ENCODE data around the gene ARL2. TPM values are rescaled to one million over a fixed set of nuclear protein-coding genes. Genes with fewer than 3 reads are reported as not detected.
"Not testable (repeated sequence)": the region's sequence is repeated elsewhere in the genome, so short reads cannot be mapped to it uniquely, and the experiment has no call there.

Gene ARL2
- total RNA-seq = 10 to 100 TPM; 82.6 to 96.1 TPM

DNA sequence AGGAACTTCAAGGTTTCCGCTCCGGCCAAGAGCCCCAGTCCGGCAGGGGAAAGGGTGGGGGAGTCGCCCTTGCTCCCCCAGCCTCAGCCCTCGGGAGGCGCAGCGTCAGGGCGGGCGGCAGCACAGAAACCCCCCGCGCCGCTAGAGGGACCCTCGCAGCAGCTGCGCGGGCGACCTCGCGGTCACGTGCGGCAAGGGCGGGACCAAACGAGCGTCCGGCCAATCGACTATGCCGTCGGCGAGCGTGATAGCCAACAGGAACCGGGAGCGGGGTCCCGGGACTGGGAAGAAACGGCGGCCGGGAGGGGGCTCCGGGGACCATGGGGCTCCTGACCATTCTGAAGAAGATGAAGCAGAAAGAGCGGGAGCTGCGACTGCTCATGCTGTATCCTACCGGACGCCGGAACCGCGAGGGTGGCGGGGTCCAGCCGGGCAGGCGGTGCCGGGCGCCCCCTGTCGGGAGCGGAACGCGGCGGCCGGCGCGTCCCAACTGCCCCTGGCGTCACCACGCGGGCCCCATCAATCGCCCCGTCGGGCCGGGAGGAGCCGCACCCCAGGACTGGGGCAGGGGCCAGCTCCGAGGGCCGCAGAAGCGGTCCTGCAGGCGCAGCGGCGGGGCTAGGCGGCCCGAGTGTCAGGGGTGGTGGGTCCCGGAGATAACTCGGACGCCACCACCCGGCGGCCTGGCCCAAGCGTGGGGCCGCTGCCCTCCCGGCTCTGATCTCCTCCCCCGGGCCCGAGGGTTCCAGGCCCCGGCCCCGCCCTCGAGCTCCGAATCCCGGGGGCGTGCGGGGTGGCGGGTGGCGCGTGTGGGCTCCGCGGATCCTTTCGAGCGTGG is at the start of gene ARL2:
TSS of gene ARL2 (plus strand) at position 273 of the 838 bp plus-strand sequence. CDS start at position 321, 48 bp downstream.
- Mint-ChIP-seq H3K9me3 (peaks cover 0 to 5% of the 10 kb centered on the region in 2 donors), H3K36me3 (peaks cover 0 to 20% of the 10 kb centered on the region in 2 donors), H3K27ac (peak within 1 kb of the TSS; percentile 95 to 98)
- DNase-seq (ENCODE audit: low spot score in 2 of 2) (peak; percentile 84 to 91), ATAC-seq (peak; percentile 81 to 86)

DNA sequence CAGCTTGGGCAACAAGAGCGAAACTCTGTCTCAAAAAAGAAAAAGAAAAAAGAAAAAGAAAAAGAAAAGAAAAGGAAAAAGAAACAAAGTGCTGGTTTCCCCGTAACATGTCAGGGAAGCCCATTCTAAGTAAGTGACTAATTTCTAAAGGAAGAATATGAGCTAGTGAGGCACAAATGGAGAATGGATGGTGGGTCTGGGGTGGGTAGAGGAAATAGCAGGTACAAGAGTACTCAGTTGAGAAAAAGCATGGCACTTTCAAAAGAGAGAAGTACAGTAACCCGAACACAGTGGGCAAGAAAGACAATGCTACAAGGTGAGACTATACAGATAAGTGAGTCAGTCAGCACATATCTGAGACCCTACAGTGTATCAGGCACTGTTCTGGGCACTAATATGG is 46.6 kb upstream of the ARL2 start:
- no peaks in the 10 kb centered on the region for H3K9me3 Mint-ChIP-seq
- no peaks in the 10 kb centered on the region for H3K36me3 Mint-ChIP-seq
- DNase-seq (ENCODE audit: low spot score in 2 of 2) (no peak), ATAC-seq (peak; percentile 25 to 53)
- peak overlapping the region; percentile 1 to 46 for H3K27ac Mint-ChIP-seq

DNA sequence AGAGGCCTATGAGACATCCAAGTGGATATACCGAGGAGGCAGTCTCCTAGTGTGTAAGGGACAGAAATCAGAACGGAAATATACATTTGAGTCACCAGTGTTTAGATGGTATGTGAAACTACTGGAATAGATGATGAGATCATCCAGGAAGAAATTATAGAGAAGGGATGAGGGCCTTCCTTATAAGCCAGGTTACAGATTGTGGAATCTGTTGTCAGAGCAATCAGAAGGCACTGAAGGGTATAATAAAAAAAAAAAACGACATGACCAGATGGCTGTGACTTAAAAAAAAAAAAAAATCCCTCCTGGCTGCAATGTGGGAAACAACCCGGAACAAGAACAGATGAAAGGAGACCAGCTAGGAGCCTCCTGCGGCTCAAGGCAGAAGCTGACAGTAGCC is 44.8 kb upstream of the ARL2 start:
- Mint-ChIP-seq H3K27ac (peak overlapping the region; percentile 58 to 84), H3K36me3 (no peaks in the 10 kb centered on the region), H3K9me3 (no peaks in the 10 kb centered on the region)
- ATAC-seq = peak; percentile 23 to 33
- no peak for DNase-seq (ENCODE audit: low spot score in 2 of 2)

DNA sequence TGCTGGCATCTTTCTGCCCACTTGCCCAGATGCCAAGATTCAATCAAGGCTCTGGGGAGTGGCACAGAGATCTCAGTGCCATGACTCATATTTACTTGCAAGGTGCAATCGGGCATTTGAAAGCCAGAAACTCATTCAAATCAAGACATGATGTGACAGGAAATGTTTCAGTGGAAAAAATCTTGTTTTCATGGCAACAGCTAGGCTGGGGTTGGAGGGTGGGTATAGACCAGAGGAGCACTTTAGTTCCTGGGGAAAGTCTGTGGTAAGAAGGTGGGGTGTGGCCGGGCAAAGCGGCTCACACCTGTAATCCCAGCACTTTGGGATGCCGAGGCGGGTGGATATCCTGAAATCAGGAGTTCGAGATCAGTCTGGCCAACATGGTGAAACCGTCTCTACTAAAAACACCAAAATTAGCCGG is 43.2 kb upstream of the ARL2 start:
- DNase-seq (ENCODE audit: low spot score in 2 of 2) (peak; percentile 52 to 57), ATAC-seq (peak; percentile 84 to 87)
- Mint-ChIP-seq H3K36me3 (no peaks in the 10 kb centered on the region), H3K27ac (peak overlapping the region; percentile 84 to 99), H3K9me3 (no peaks in the 10 kb centered on the region)

DNA sequence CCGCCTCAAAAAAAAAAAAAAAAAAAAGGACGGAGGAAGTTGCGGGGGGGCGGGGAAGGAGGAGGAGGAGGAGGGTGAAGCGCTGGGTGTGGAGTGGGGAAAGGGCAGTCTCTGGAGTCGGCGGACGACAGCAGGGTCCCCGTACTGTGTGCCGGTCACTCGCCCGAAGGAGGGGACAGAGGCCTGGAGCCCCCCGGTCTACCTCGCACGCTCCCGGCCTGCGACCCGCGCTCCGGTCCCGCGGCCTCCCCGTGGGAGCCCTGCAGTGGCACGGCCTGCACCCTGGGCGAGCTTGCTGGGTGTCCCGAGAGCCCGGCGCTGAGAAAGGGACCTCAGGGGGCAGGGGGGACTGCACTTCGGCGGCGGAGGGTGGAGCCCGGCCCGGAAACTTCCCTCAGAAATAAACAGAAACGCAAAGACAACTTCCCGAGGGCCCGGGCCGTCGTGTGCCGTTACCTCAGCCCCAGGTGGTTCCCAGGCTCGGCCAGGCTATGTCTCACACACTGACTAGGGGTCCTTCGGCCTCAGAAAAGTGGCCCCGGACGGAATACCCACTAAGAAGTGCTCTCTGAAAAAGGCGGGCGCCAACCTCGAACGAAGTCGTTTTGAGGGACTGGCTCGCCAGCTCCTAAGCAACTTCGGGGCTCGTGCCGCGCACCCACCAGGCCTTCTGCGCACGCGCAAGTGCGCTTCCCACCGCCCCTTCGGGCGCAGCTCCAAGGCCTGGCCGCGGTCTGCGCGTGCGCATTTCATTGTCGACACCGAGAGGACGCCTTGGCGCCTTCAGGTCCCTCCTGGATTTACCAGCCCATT is 42.3 kb upstream of the ARL2 start, which contains the start of gene MAJIN:
TSS of gene MAJIN (minus strand) at position 688 of the 813 bp plus-strand sequence. CDS start 12,703 bp downstream, outside the sequence.
- peak; percentile 28 to 45 for ATAC-seq
- peak within 1 kb of the TSS; percentile 84 to 99 for H3K27ac Mint-ChIP-seq

DNA sequence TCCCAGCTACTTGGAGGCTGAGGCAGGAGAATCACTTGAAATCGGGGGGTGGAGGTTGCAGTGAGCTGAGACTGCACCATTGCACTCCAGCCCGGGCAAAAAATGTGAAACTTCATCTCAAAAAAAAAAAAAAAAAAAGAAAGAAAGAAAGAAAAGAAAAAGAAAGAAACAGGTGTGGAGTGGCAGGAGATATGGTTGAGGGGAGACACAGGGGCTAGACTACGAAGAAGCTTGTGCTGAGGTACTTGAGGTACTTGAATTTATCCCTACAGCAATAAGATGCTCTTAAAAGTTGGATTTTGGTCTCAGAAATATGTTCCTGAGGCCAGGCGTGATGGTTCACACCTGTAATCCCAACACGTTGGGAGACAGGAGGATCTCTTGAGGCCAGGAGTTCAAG is 39.8 kb upstream of the ARL2 start:
- ATAC-seq = no peak
- Mint-ChIP-seq H3K27ac (no peak overlapping the region), H3K9me3 (no peaks in the 10 kb centered on the region), H3K36me3 (no peaks in the 10 kb centered on the region)
- DNase-seq (ENCODE audit: low spot score in 2 of 2) = no peak

More for the DNA sequence above, 42.3 kb upstream of the ARL2 start, which contains the start of gene MAJIN:
- no peaks in the 10 kb centered on the region for H3K36me3 Mint-ChIP-seq
- no peaks in the 10 kb centered on the region for H3K9me3 Mint-ChIP-seq
- DNase-seq (ENCODE audit: low spot score in 2 of 2) = peak; percentile 84 to 92

DNA sequence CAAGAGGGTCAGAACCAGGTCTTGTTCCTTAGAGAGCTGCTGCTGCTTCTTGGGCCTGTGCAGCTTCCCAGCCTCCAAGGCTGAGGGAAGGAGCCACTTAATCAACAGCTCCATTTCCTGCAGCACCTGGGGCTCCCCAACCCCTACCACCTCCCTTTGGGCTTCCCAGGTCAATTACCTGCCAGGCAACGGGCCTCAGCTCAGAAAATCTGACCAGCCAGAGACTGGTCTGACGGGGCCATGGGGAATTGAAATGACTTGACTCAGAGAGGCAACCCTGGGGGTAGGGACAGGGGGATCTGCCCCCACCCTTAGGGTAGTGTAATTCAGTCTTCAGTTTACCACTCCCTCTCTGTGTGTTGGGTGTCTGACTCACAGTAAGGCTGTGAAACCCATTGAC is 37.3 kb upstream of the ARL2 start:
- Mint-ChIP-seq H3K9me3 (no peaks in the 10 kb centered on the region), H3K27ac (no peak overlapping the region), H3K36me3 (no peaks in the 10 kb centered on the region)
- no peak for DNase-seq (ENCODE audit: low spot score in 2 of 2)
- no peak for ATAC-seq

DNA sequence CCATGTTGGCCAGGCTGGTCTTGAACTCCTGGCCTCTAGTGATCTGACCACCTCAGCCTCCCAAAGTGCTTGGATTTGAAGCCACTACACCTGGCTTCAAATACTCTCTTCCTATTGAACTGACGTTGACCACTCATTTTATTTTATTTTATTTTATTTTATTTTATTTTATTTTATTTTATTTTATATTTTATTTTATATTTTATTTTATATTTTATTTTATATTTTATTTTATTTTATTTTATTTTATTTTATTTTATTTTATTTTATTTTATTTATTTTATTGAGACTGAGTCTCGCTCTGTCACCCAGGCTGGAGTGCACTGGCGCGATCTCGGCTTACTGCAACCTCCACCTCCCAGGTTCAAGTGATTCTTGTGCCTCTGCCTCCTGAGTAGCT is 30.6 kb upstream of the ARL2 start:
- ATAC-seq; DNase-seq (ENCODE audit: low spot score in 2 of 2); H3K36me3 Mint-ChIP-seq; H3K9me3 Mint-ChIP-seq; H3K27ac Mint-ChIP-seq: not testable (repeated sequence)

DNA sequence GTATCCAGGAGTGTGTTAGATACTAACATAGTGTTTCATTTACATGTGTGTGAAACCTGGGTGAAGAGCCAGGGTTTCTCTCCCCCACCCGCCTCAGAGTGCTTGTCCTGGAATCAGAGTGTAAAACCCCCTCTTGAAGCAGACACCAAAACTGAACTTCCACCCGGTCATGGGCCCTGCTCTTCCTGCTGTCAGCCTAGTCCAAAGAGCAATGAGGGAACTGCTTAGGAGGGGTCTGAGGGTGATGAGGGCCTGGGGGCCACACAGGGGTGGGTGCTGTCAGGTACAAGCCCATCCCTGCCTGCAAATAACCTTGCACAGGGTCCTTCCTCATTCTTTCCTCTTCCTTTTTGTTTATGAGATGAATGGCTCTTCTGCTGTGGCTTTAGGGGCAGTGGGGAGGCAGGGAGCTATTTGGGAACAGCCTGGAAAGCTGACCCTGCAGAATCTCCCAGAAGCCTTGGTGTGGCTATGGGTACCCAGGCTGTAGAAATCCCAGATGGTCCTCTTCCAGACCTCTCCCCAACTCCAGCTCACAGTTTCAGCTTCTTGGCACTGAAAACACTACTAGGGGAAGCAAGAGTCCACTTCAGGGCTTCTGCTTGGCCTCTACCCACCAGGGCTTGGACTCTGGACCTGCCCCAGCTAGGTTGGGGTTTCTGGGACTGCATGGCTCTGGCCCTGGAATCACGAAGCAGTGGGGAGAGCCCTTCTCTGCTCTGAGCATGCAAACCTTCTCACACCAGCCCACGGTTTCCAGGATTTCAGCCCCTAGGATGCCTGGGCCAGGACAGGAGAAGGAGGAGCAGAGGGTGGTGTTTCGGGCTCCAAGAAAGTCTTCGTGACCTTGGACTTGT is 25.7 kb upstream of the ARL2 start:
- ATAC-seq = no peak
- no peaks in the 10 kb centered on the region for H3K36me3 Mint-ChIP-seq
- peak overlapping the region; percentile 21 to 58 for H3K27ac Mint-ChIP-seq

DNA sequence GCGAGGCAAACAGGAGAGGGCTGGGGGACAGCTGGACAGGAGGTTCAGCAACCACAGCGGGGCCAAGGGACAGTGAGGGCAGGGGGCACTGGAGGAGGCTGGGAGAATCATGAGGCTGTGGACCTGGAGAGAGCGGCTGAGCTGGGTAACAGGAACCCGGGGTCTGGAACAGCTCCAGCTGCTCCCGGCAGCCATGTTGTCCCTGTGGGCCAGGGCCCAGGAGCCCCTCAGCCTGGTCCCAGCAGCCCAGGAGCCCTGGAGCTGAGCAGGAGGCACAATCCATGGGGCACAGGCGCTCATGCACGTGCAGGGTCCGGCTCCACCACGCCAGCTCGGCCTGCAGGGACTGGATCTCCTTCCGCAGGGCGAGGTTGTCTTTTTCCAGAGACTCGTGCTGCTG is 24.5 kb upstream of the ARL2 start:
- ATAC-seq (no peak), DNase-seq (ENCODE audit: low spot score in 2 of 2) (no peak)
- no peaks in the 10 kb centered on the region for H3K36me3 Mint-ChIP-seq
- H3K9me3 Mint-ChIP-seq = no peaks in the 10 kb centered on the region
- peak overlapping the region in 1 of 2 donors; percentile 58 for H3K27ac Mint-ChIP-seq

More for the DNA sequence above, 25.7 kb upstream of the ARL2 start:
- DNase-seq (ENCODE audit: low spot score in 2 of 2) = no peak
- no peaks in the 10 kb centered on the region for H3K9me3 Mint-ChIP-seq

DNA sequence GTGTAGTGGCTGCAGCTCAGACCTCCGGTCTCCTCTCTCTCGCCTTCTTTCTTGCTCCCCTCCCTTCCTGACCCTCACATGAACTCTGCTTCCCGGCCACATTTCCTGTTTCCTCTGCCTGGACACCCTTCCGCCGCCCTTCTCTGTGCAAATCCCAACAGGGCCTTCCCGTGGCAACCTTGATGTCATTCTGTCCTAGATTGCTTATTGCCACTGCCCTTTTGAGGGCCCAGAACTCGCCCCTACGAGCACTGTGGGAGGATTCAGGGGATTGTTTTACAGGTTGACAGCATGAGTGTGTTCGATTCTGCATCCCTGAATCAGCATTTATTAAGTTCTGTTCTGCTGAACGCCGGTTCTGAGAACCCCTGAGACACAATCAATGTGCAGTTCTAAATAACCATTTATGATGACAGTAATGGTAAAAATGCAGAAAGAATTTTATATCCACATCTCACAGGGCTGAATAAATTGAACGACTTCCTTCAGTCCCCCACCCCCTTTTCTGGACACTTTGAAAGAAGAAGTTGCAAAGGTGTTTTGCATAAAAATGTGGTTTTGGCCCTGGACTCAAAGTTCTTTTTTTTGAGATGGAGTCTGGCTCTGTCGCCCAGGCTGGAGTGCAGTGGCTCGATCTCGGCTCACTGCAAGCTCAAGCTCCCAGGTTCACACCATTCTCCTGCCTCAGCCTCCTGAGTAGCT is 23.6 kb upstream of the ARL2 start:
- DNase-seq (ENCODE audit: low spot score in 2 of 2) (no peak), ATAC-seq (no peak)
- Mint-ChIP-seq H3K27ac (peak overlapping the region in 1 of 2 donors; percentile 19), H3K9me3 (no peaks in the 10 kb centered on the region), H3K36me3 (no peaks in the 10 kb centered on the region)

DNA sequence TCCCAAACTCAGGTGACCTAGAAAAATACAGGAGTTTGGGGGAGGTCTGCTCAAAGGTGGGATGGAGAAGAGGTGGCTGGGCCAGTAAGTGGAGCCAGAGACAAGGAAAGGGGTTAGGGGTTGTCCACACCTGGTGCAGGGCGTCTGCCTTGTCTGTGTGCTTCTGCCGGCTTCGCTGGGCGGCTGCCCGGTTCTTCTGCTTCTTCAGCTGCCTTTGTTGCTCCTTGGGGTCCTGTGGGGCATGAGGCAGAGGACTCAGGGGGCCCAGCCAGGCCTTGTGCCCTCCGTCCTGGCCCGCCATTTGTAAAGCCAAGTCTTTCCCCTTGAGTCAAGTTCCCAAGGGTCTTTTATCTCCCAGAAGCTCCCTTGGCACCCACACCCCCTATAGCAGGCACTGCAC is 19.6 kb upstream of the ARL2 start:
- no peak for DNase-seq (ENCODE audit: low spot score in 2 of 2)
- H3K27ac Mint-ChIP-seq = no peak overlapping the region
- H3K36me3 Mint-ChIP-seq = no peaks in the 10 kb centered on the region
- no peak for ATAC-seq
- H3K9me3 Mint-ChIP-seq = no peaks in the 10 kb centered on the region

DNA sequence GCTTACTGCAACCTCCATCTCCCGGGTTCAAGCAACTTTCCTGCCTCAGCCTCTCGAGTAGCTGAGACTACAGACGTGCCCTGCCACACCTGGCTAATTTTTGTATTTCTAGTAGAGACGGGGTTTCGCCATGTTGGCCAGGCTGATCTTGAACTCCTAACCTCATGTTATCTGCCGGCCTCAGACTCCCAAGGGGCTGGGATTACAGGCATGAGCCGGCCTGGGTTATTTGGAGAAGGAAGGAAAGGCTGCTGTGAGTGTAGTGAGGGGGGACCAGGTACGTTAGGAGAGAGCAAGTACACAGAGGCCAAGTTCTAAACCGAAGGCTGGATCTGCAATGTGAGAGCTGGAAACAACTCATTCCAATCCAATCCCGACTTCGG is 17.6 kb upstream of the ARL2 start:
- DNase-seq (ENCODE audit: low spot score in 2 of 2) (no peak), ATAC-seq (no peak)
- H3K36me3 Mint-ChIP-seq = no peaks in the 10 kb centered on the region
- H3K27ac Mint-ChIP-seq = peak overlapping the region in 1 of 2 donors; percentile 34
- no peaks in the 10 kb centered on the region for H3K9me3 Mint-ChIP-seq

DNA sequence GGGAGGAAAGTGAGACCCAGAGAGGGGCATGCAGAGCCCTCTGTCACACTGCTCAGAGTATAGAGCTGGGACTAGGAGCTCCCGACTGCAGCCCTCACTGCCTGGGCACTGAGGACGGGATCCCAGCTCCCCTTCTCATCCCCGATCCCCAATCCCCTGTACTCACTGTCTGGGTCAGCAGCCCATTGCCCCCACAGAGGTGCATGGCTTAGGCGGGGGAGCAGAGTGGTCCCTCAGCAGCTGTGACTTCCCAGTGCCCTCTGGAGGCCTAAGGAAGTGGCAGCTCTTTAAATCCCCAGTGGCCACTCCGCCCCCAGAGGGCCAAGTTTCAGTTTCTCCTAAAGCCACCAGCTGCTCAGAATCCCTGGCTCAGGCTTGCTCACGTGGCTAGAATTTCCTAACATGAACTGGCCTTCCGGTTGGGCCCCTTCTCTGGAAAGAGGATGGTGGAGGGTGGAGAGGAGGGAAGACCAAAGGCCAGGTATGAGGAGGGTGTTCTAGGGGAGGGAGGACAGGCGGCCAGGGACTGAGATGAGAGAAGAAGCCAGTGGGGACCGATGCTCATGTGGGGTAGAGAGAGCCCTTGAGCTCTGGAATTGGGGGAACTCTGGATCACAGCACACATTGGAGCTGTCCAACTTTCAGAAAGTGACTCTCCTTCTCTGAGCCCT is 17.1 kb upstream of the ARL2 start, which contains the start of gene BATF2:
TSS of gene BATF2 (minus strand) at position 262 of the 671 bp plus-strand sequence. CDS start at position 205, 57 bp downstream.
- DNase-seq (ENCODE audit: low spot score in 2 of 2) = no peak

DNA sequence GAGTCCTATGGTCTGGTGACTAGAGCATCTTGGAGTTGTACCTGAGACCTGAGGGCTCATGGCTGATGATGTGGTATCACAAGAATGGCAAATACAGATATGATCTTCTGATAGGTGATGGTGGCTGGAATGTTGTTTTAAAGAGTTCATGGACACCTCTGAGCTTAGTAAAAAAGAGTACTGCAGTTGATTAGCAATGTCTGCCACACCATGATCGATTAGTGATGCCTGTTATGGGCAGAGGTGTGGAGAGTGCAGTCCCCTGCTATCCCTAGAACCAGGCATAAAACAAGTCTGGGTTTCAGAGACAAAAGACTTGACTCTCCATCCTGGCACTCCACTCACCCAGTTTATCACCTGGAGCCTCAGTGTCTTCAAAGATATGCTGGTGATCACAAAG is 15.8 kb upstream of the ARL2 start:
- H3K27ac Mint-ChIP-seq = peak overlapping the region in 1 of 2 donors; percentile 65
- H3K36me3 Mint-ChIP-seq = no peaks in the 10 kb centered on the region
- ATAC-seq (no peak), DNase-seq (ENCODE audit: low spot score in 2 of 2) (no peak)
- no peaks in the 10 kb centered on the region for H3K9me3 Mint-ChIP-seq

More for the DNA sequence above, 17.1 kb upstream of the ARL2 start, which contains the start of gene BATF2:
- Mint-ChIP-seq H3K36me3 (no peaks in the 10 kb centered on the region), H3K9me3 (no peaks in the 10 kb centered on the region), H3K27ac (peak within 1 kb of the TSS in 1 of 2 donors; percentile 34)
- peak; percentile 18 to 47 for ATAC-seq
